Activated CD4-positive, alpha-beta T cell treated with anti-CD3 and anti-CD28 coated beads for 4 hours (primary cell): ENCODE measurements around the gene SH3BP1.
A peak's percentile ranks its signal among the peaks of the same experiment; 100 is the strongest.
"Not testable (repeated sequence)": the region's sequence is repeated elsewhere in the genome, so short reads cannot be mapped to it uniquely, and the experiment has no call there.

Experiments used
- DNase-seq, 2 donors: peaks; one replicate each; pipeline ENCODE4 v3.0.0-alpha.2; 2020

Gene SH3BP1

GRCh38 chr22:37633625-37634416 is 5.6 kb upstream of the SH3BP1 start:
- DNase-seq: no peak

- DNase-seq: no peak
Measured at GRCh38 chr22:37634417-37634924, 5.0 kb upstream of the SH3BP1 start.

- no peak for DNase-seq
Measured at GRCh38 chr22:37635157-37635556, 4.3 kb upstream of the SH3BP1 start.

GRCh38 chr22:37636186-37636948 is 3.1 kb upstream of the SH3BP1 start:
- no peak for DNase-seq

- DNase-seq: no peak
Measured at GRCh38 chr22:37636949-37637273, 2.6 kb upstream of the SH3BP1 start.

- DNase-seq: no peak
Measured at GRCh38 chr22:37638391-37639069, 939 bp upstream of the SH3BP1 start.

GRCh38 chr22:37639771-37640590 is 512 bp downstream of the SH3BP1 start:
- no peak for DNase-seq

GRCh38 chr22:37640591-37641560 is 1.4 kb downstream of the SH3BP1 start:
- DNase-seq: no peak

- no peak for DNase-seq
Measured at GRCh38 chr22:37641561-37641949, 2.1 kb downstream of the SH3BP1 start.

- DNase-seq: peak; percentile 80 to 91
Measured at GRCh38 chr22:37643225-37643847, 3.9 kb downstream of the SH3BP1 start.

GRCh38 chr22:37647317-37647716 is 7.8 kb downstream of the SH3BP1 start:
- no peak for DNase-seq

- DNase-seq: no peak
Measured at GRCh38 chr22:37647928-37648327, 8.5 kb downstream of the SH3BP1 start.

- DNase-seq: no peak
Measured at GRCh38 chr22:37650463-37651136, 11.1 kb downstream of the SH3BP1 start.

GRCh38 chr22:37654563-37655251 is 15.2 kb downstream of the SH3BP1 start:
- DNase-seq: no peak

GRCh38 chr22:37655252-37655563 is 15.7 kb downstream of the SH3BP1 start:
- no peak for DNase-seq

GRCh38 chr22:37656583-37656982 is 17.1 kb downstream of the SH3BP1 start:
- not testable (repeated sequence) for DNase-seq

- no peak for DNase-seq
Measured at GRCh38 chr22:37657590-37658132, 18.2 kb downstream of the SH3BP1 start.

GRCh38 chr22:37658133-37659065 is 18.9 kb downstream of the SH3BP1 start, which contains the start of gene PDXP:
Gene PDXP (plus strand): TSS chr22:37658723. CDS start chr22:37658783, 60 bp downstream.
- DNase-seq: peak; percentile 98
